Suprapubic skin (tissue), 4 donors: ENCODE measurements around the gene CELA3A. TPM values are rescaled to one million over a fixed set of nuclear protein-coding genes. Genes with fewer than 3 reads are reported as not detected.
"Not testable (repeated sequence)": the region's sequence is repeated elsewhere in the genome, so short reads cannot be mapped to it uniquely, and the experiment has no call there.

Experiments
- DNase-seq, 2 donors: peaks; one replicate each; pipeline ENCODE4 v3.0.0-alpha.2; 2019; ENCODE audit warnings: low spot score in 2 of 2
- H3K27ac ChIP-seq: fragments of 200-600 bp; sonication (generic); one replicate; pipeline ENCODE4 v1.5.1; 2019
- H3K27me3 ChIP-seq: fragments of 200-600 bp; sonication (generic); one replicate; pipeline ENCODE4 v1.5.1; 2019
- H3K36me3 ChIP-seq: fragments of 200-600 bp; sonication (generic); one replicate; pipeline ENCODE4 v1.5.1; 2019
- H3K4me1 ChIP-seq: fragments of 200-600 bp; sonication (generic); one replicate; pipeline ENCODE4 v1.5.1; 2019
- H3K4me3 ChIP-seq: fragments of 200-600 bp; sonication (generic); one replicate; pipeline ENCODE4 v1.5.1; 2019; ENCODE audit warnings: mild to moderate bottlenecking
- H3K9me3 ChIP-seq: fragments of 200-600 bp; sonication (generic); one replicate; pipeline ENCODE4 v1.5.1; 2019
- EP300 ChIP-seq: sonication (generic); formaldehyde crosslinking; IDR thresholded peaks from one replicate; pipeline ENCODE4 v1.6.1; 2017; ENCODE audit warnings: antibody characterized with exemption
- POLR2A ChIP-seq, 2 donors: fragments of 450-650 bp; IDR thresholded peaks; one replicate each; pipeline ENCODE4 v1.6.1; 2017; ENCODE audit warnings: antibody characterized with exemption in 2 of 2, mild to moderate bottlenecking in 2 of 2, moderate library complexity in 2 of 2
- POLR2AphosphoS5 ChIP-seq, 3 donors: sonication (generic); formaldehyde crosslinking; IDR thresholded peaks; one replicate each; pipeline ENCODE4 v1.6.1; 2017; ENCODE audit warnings: antibody characterized with exemption in 3 of 3
- WGBS: methylation state at CpG from one replicate; pipeline ENCODE4 v1.1.5; 2018; 5-methylcytosine and 5-hydroxymethylcytosine counted together
- total RNA-seq, 4 donors: library from RNA; depleted of rRNA; stranded (reverse); fragments of >200 nt; gene quantifications; one replicate each; pipeline ENCODE4 v1.1.0, GENCODE V29; 2016
- TF ChIP-seq, protein P1 (sequence below), 2 donors: fragments of 200-600 bp in 1 of 2; fragments of 450-650 bp in 1 of 2; sonication (generic) in 1 of 2; IDR thresholded peaks; one replicate each; pipeline ENCODE4 v1.5.1; 2016 to 2019; ENCODE audit warnings: antibody characterized with exemption in 2 of 2, mild to moderate bottlenecking in 1 of 2, moderate library complexity in 1 of 2

CELA3A gene
- total RNA-seq, 4 donors from 2014 or later: not detected

DNA sequence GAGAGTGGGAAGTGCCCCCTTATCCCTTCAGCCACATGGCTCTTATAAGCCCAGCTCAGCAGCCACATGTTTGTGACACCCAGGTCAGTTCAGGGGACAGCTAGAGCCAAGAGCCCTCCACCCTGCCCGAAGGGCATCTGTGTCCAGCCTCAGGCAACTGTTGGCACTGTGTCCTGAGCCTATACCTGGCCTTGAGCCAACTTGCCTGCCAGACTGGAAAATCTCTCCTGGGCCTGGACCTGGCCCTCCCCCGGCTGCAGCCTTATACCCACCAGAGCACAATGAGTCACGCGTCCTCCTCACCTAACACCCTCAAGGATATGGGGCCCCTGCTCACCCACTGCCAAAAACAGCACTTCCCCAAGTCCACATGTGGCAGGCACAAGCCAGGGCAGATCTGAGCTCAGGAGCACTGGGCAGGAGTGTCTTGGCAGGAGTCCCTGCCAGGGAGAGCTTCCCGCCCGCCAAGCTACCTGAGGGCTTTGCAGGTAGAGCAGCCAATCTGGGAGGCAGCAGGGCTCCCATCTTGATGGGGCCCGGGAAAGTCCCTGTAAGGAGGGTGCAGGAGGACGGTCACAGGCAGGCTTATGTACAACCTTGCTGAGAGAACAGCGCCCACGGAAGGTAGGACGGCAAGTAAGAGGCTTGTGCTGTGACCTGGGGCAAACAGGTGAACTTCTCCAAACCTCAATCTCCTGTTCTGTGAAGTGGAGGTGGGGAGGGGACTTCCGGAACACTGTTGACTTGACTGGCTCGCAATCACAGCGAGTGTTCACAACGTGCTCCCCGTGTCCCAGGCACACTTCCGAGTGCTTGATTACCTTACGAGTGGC, 44.5 kb upstream of the CELA3A start:
- Histone ChIP-seq H3K4me3 (no peak overlapping the region), H3K9me3 (no peaks in the 10 kb centered on the region), H3K36me3 (no peaks in the 10 kb centered on the region), H3K4me1 (peaks cover 33% of the 10 kb centered on the region), H3K27me3 (no peaks in the 10 kb centered on the region), H3K27ac (peak overlapping the region; percentile 75)
- TF ChIP-seq EP300 (no peak), POLR2AphosphoS5 (IDR thresholded peaks at IDR 0.05) (peak in 2 of 3 donors; percentile 5 to 7)
- no peak for DNase-seq
- 33% methylated on average over 10 of the region's 18 CpGs for WGBS

DNA sequence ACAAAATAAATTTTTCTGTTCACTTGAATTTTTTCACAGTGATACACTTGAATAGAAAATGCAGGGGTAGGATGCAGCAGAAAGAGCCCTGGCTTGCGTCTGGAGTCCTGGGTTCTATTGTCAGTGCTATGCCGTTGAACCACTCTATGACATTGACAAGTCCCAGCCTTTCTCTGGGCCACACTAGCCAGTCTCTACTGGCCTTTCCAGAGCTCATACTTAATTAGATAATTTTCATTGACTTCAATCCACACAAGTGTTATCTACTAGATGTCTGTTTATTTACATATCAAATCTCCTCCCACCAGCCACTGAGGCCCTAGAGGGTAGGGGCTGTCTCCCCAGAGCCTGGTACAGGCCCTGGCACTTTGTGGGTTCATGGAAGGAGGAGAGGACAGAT, 40.1 kb upstream of the CELA3A start:
- 72% methylated on average over 2 of the region's 2 CpGs for WGBS
- Histone ChIP-seq H3K27me3 (no peaks in the 10 kb centered on the region), H3K4me1 (peaks cover 26% of the 10 kb centered on the region), H3K27ac (no peak overlapping the region), H3K36me3 (no peaks in the 10 kb centered on the region), H3K4me3 (no peak overlapping the region), H3K9me3 (no peaks in the 10 kb centered on the region)
- TF ChIP-seq EP300 (no peak), POLR2AphosphoS5 (IDR thresholded peaks at IDR 0.05) (no peak), POLR2A (IDR thresholded peaks at IDR 0.05) (no peak)
- TF ChIP-seq, protein P1, sequence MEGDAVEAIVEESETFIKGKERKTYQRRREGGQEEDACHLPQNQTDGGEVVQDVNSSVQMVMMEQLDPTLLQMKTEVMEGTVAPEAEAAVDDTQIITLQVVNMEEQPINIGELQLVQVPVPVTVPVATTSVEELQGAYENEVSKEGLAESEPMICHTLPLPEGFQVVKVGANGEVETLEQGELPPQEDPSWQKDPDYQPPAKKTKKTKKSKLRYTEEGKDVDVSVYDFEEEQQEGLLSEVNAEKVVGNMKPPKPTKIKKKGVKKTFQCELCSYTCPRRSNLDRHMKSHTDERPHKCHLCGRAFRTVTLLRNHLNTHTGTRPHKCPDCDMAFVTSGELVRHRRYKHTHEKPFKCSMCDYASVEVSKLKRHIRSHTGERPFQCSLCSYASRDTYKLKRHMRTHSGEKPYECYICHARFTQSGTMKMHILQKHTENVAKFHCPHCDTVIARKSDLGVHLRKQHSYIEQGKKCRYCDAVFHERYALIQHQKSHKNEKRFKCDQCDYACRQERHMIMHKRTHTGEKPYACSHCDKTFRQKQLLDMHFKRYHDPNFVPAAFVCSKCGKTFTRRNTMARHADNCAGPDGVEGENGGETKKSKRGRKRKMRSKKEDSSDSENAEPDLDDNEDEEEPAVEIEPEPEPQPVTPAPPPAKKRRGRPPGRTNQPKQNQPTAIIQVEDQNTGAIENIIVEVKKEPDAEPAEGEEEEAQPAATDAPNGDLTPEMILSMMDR (IDR thresholded peaks at IDR 0.05): no peak
- no peak for DNase-seq

DNA sequence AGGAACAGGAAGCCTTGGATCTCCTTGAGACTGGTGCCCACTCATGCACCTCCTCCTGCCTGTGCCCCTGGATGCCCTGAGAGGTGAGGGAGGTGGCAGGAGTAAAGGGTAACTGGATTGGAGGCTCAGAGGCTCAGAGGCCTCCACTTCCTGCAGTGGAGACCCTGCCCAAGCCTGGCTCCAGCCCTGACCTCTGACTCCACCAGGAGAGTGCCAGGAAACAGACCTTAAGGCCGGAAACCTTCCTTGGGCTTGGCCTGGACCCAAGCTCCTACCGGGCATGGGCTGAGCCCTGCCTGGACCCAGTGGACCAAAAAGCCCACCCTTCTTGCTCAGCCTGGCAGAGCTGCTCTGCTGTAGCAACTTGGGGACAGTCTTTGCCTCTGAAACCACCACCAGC, 39.7 kb upstream of the CELA3A start:
- Histone ChIP-seq H3K27me3 (no peaks in the 10 kb centered on the region), H3K4me1 (peaks cover 21% of the 10 kb centered on the region), H3K4me3 (no peak overlapping the region), H3K27ac (no peak overlapping the region), H3K9me3 (no peaks in the 10 kb centered on the region), H3K36me3 (no peaks in the 10 kb centered on the region)
- DNase-seq: no peak
- WGBS: no CpG with 5 or more reads among the region's 2 CpGs
- TF ChIP-seq POLR2AphosphoS5 (IDR thresholded peaks at IDR 0.05): no peak
- TF ChIP-seq POLR2A (IDR thresholded peaks at IDR 0.05): no peak
- TF ChIP-seq, protein P1 (IDR thresholded peaks at IDR 0.05): no peak

DNA sequence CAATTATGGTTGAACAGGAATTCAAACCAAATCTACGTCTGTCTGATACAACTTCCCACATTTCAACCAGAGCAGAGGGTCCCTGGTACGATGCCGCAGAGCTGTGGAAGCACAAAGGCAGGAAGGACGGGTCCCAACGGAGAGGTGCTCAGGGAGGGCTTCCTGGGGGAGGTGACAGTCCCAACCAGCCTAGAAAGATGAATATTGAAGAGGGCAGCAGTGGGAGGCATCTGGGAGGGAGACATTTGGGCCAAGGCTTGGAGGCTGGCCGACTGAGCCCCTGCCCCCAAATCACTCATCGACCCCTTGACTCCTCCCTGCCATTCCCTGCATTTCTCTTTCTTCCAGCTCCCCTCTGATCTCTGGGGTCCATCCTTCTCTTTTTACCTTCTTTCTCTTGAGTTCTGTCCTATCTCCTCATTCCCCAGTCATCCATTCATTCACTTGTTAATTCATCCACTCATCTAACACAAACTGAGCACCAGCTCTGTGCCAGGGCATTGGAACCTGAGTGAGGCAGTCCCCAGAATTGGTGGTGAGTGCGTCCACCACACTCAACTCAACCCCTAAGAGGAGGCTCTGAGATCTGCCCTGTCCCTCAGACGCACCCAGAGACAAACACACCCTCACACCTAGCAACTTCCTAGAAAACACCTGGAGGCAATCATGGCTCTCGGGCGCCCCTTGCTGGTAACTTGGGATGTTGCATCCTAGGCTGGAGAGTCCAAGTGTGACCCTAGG, 37.8 kb upstream of the CELA3A start:
- TF ChIP-seq, protein P1 (IDR thresholded peaks at IDR 0.05): peak; percentile 86 to 95
- TF ChIP-seq POLR2A (IDR thresholded peaks at IDR 0.05): no peak
- no peak for TF ChIP-seq POLR2AphosphoS5 (IDR thresholded peaks at IDR 0.05)
- no peak for TF ChIP-seq EP300
- 52% methylated on average over 11 of the region's 11 CpGs for WGBS
- peaks cover 7% of the 10 kb centered on the region for H3K4me1 ChIP-seq
- H3K36me3 ChIP-seq: no peaks in the 10 kb centered on the region
- H3K27ac ChIP-seq: no peak overlapping the region
- no peaks in the 10 kb centered on the region for H3K27me3 ChIP-seq
- no peak overlapping the region for H3K4me3 ChIP-seq
- H3K9me3 ChIP-seq: no peaks in the 10 kb centered on the region
- DNase-seq: peak; percentile 89 to 90

DNA sequence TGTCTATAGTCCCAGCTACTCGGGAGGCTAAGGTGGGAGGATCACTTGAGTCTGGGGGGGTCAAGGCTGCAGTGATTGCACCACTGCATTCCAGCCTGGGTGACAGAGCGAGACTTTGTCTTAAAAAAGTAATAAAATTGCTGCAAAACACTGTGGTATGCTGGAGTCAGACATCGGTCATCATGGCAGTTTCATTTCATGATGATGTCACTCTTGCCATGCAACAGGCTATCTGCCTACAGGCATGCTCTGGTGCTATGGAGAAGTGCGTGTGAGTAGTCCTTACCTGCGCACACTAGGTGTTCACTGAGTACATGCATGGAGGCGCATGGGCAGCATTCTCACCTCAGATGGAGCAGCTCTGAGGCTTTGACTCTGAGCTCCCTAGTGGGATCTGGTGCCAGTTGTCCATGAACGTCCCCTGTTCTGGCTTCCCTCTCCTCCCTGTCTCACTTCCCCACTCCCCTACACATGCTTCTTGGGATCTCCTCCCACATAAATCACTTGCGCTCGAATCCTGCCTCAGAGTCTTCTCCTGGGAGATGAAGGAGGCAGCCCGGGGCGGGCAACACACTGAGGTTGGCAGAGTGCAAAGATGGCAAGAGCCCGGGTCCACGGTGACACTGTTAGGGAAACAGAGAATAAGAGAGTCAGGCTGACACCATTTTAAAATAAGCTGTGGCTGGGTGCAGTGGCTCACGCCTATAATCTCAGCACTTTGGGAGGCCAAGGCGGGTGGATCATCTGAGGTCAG, 35.0 kb upstream of the CELA3A start:
- no peaks in the 10 kb centered on the region for H3K9me3 ChIP-seq

DNA sequence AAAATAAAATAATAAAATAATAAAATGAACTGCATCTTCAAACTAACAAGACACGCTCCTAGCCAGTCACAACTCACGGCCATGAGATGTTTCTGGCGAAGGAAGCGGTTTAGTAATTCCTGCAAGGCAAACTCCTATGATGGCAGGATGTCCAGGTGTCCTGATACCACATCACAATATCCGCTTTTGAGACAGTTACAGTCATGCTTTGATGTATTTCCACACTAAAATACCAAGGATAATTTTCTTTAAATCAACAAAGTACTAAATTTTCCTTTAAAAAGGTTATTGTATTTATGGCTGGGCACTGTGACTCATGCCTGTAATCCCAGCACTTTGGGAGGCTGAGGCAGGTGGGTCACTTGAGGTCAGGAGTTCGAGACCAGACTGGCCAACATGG, 34.2 kb upstream of the CELA3A start:
- 88% methylated on average over 6 of the region's 6 CpGs for WGBS
- not testable (repeated sequence) for H3K4me1 ChIP-seq, DNase-seq, H3K27me3 ChIP-seq, H3K4me3 ChIP-seq, H3K9me3 ChIP-seq, H3K27ac ChIP-seq, H3K36me3 ChIP-seq

More for the DNA sequence above, 35.0 kb upstream of the CELA3A start:
- Histone ChIP-seq H3K36me3 (no peaks in the 10 kb centered on the region), H3K4me1 (peaks cover 7% of the 10 kb centered on the region), H3K27ac (no peak overlapping the region), H3K4me3 (no peak overlapping the region), H3K27me3 (no peaks in the 10 kb centered on the region)
- peak in 1 of 2 donors; percentile 34 for DNase-seq
- 83% methylated on average over 15 of the region's 15 CpGs for WGBS
- TF ChIP-seq EP300 (no peak), POLR2A (IDR thresholded peaks at IDR 0.05) (no peak), POLR2AphosphoS5 (IDR thresholded peaks at IDR 0.05) (no peak)
- TF ChIP-seq, protein P1 (IDR thresholded peaks at IDR 0.05): no peak

DNA sequence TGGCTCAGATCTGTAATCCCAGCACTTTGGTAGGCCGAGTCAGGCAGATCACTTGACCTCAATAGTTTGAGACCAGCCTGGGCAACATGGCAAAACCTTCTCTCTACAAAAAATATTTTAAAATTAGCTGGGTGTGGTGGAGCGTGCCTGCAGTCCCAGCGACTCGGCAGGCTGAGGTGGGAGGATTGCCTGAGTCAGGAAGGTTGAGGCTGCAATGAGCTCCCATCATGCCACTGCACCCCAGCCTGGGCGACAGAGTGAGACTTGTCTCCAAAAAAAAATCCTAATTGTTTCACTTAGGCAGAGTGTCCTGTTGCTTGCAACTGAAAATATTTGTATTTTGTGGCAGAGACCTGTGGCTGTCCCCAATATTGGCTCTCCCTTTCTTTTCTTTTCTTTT, 32.4 kb upstream of the CELA3A start:
- H3K27me3 ChIP-seq, H3K4me1 ChIP-seq, DNase-seq, H3K27ac ChIP-seq, H3K4me3 ChIP-seq, H3K36me3 ChIP-seq, H3K9me3 ChIP-seq: not testable (repeated sequence)
- WGBS: 59% methylated on average over 5 of the region's 5 CpGs

DNA sequence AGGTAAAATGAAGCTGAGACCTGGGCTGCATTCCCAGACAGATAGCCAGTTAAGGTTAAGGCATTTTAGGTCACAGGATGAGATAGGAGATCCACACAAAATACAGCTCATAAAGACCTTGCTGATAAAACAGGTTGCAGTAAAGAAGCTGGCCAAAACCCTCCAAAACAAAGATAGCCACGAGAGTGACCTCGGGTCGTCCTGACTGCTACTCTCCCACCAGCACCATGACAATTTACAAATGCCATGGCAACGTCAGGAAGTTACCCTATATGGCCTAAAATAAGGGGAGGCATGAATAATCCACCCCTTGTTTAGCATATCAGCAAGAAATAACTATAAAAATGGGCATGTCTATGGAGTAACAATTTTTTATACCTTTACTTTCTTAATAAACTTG, 30.9 kb upstream of the CELA3A start:
- H3K36me3 ChIP-seq, H3K4me1 ChIP-seq, DNase-seq, H3K27me3 ChIP-seq, H3K27ac ChIP-seq, H3K9me3 ChIP-seq, H3K4me3 ChIP-seq: not testable (repeated sequence)
- WGBS: 61% methylated on average over 4 of the region's 4 CpGs
